HepG2 (cell line): ENCODE data around the gene CACNA2D3. TPM values are rescaled to one million over a fixed set of nuclear protein-coding genes. Genes with fewer than 3 reads are reported as not detected.

ENCODE experiments used
- ATAC-seq: fragments of 200-7000 bp; cut with Tn5 transposase; 3 replicates; pipeline ENCODE4 v1.9.1; 2020; ENCODE audit warnings: mild to moderate bottlenecking, moderate library complexity
- BruUV-seq: library from RNA; stranded (reverse); fragments of 400-500 nt; replicated peaks from 2 replicates; lab custom pipeline; 2021; lab: Mats Ljungman, UMichigan
- CTCF ChIA-PET: fragments of 300-600 bp; formaldehyde crosslinking; extraction: SDS; loops from one replicate; lab custom pipeline; 2021; ENCODE audit warnings: low total read pairs, inconsistent platforms, low intra/inter-chr PET ratio; lab: Yijun Ruan, JAX
- POLR2A ChIA-PET: fragments of 350-600 bp; sonication (Branson Sonifier 250); formaldehyde crosslinking; loops from one replicate; lab custom pipeline; 2020; ENCODE audit warnings: antibody characterized with exemption, inconsistent platforms; lab: Yijun Ruan, JAX
- DNase-seq: peaks from one replicate; pipeline ENCODE4 v3.0.0-alpha.2; 2015; ENCODE audit warnings: low spot score
- FAIRE-seq: peaks from 3 replicates; lab custom pipeline; 2011; peaks lifted over from hg19 to GRCh38; lab: Jason Lieb, UNC
- H2AFZ ChIP-seq: one replicate; pipeline ENCODE4 v1.6.1; 2011; ENCODE audit warnings: low read length, inconsistent platforms
- H3K27ac ChIP-seq: fragments of 300-600 bp; 3 replicates; pipeline ENCODE4 v1.8.0; 2011; ENCODE audit warnings: mixed run types, mild to moderate bottlenecking, mixed read lengths, low read length, inconsistent platforms; ENCODE audit not compliant: insufficient read depth; ENCODE audit errors: extremely low read length
- H3K27me3 ChIP-seq, 2 experiments: fragments of 200-600 bp in 1 of 2; 2 replicates in 1 of 2; 3 replicates in 1 of 2; pipeline versions ENCODE4 v1.6.0 to v1.8.0; 2011; ENCODE audit warnings: low read length in 2 of 2, mild to moderate bottlenecking in 2 of 2, moderate library complexity in 2 of 2, inconsistent platforms in 1 of 2; ENCODE audit not compliant: insufficient read depth in 2 of 2, control insufficient read depth in 1 of 2
- H3K36me3 ChIP-seq, 2 experiments: fragments of 200-600 bp in 1 of 2; replicated peaks in 1 of 2; 2 replicates in 1 of 2; 3 replicates in 1 of 2; pipeline versions ENCODE4 v1.5.1 to v1.8.0; 2011; ENCODE audit warnings: low read length in 2 of 2, inconsistent platforms in 1 of 2; ENCODE audit not compliant: insufficient read depth in 2 of 2, control insufficient read depth in 1 of 2
- H3K4me1 ChIP-seq: 2 replicates; pipeline ENCODE4 v1.5.1; 2012; ENCODE audit warnings: low read length, inconsistent platforms; ENCODE audit not compliant: insufficient read depth
- H3K4me2 ChIP-seq: 2 replicates; pipeline ENCODE4 v1.6.0; 2011; ENCODE audit warnings: low read depth, low read length, inconsistent platforms
- H3K4me3 ChIP-seq, 3 experiments: fragments of 200-600 bp in 1 of 3; sonication (generic), shearing (Covaris generic) in 1 of 3; replicated peaks in 1 of 3; 2 replicates each; pipeline ENCODE4 v1.5.1; 2011 to 2016; ENCODE audit warnings: low read length in 3 of 3, inconsistent platforms in 2 of 3, low read depth in 2 of 3, mild to moderate bottlenecking in 2 of 3, control low read depth in 1 of 3, mixed read lengths in 1 of 3; ENCODE audit not compliant: insufficient read depth in 1 of 3
- H3K79me2 ChIP-seq: one replicate; pipeline ENCODE4 v1.6.1; 2011; ENCODE audit warnings: low read length, inconsistent platforms; ENCODE audit not compliant: insufficient read depth
- H3K9ac ChIP-seq: 2 replicates; pipeline ENCODE4 v1.6.0; 2011; ENCODE audit warnings: mild to moderate bottlenecking, low read depth, low read length, inconsistent platforms; ENCODE audit not compliant: insufficient read depth
- H3K9me3 ChIP-seq: 2 replicates; pipeline ENCODE4 v1.5.1; 2012; ENCODE audit warnings: mild to moderate bottlenecking, low read length
- H4K20me1 ChIP-seq: 2 replicates; pipeline ENCODE4 v1.6.0; 2011; ENCODE audit warnings: inconsistent platforms, mild to moderate bottlenecking, low read length, moderate library complexity; ENCODE audit not compliant: insufficient read depth
- EED ChIP-seq: sonication (generic); formaldehyde crosslinking; IDR thresholded peaks from 2 replicates; pipeline ENCODE4 v1.5.0; 2020; ENCODE audit warnings: mild to moderate bottlenecking, missing genetic modification reagents
- IRX3 ChIP-seq: sonication (generic); formaldehyde crosslinking; IDR thresholded peaks from 2 replicates; pipeline ENCODE4 v1.8.1; 2023; ENCODE audit warnings: mild to moderate bottlenecking, low read depth, missing genetic modification reagents, borderline replicate concordance
- REL ChIP-seq: sonication (generic); formaldehyde crosslinking; conservative IDR thresholded peaks from 2 replicates; pipeline ENCODE4 v1.8.0; 2022; ENCODE audit warnings: mild to moderate bottlenecking, missing genetic modification reagents, moderate library complexity
- SETDB1 ChIP-seq: sonication (generic); formaldehyde crosslinking; IDR thresholded peaks from 2 replicates; pipeline ENCODE4 v1.5.1; 2020; ENCODE audit warnings: missing genetic modification reagents, mild to moderate bottlenecking, borderline replicate concordance
- ZFP36L2 ChIP-seq: sonication (generic); formaldehyde crosslinking; IDR thresholded peaks from 2 replicates; pipeline ENCODE4 v1.4.0; 2020; ENCODE audit warnings: missing genetic modification reagents
- ZNF292 ChIP-seq: sonication (generic); formaldehyde crosslinking; IDR thresholded peaks from 2 replicates; pipeline ENCODE4 v1.8.1; 2022; ENCODE audit warnings: mild to moderate bottlenecking, low read depth, missing genetic modification reagents, borderline replicate concordance
- WGBS: methylation state at CpG from one replicate; pipeline ENCODE4 v1.1.6; 2017; ENCODE audit warnings: low lambda C conversion rate; 5-methylcytosine and 5-hydroxymethylcytosine counted together
- in situ Hi-C: cut with HindIII; loops from 2 replicates; pipeline ENCODE4 v1.10.0; 2017; ENCODE audit warnings: low pct_unique_long_range_greater_than_20kb; ENCODE audit not compliant: extremely low pct_ligation_motif_present
- intact Hi-C: fragments of 100-400 bp; cut with micrococcal nuclease; formaldehyde crosslinking; loops from one replicate; pipeline ENCODE4 v1.10.0; 2022; ENCODE audit not compliant: unreplicated experiment
- polyA plus RNA-seq, 8 experiments: library from polyadenylated mRNA; depleted of rRNA in 3 of 8; stranded (reverse) in 7 of 8; unstranded in 1 of 8; fragments of >200 nt; fragmentation: Illumina TruSeq in 4 of 8; extraction: Trizol in 4 of 8; gene quantifications; 2 replicates each; pipeline versions ENCODE4 v1.2.1 to v1.2.3, GENCODE V29; 2011 to 2016; ENCODE audit warnings: low read depth in 4 of 8, missing spikeins in 1 of 8, mixed read lengths in 1 of 8; ENCODE audit not compliant: insufficient read depth in 1 of 8
- total RNA-seq, 5 experiments: library from RNA; depleted of rRNA; stranded (reverse); fragments of >200 nt; fragmentation: Illumina TruSeq; extraction: Trizol; gene quantifications; 2 replicates each; pipeline ENCODE4 v1.2.3, GENCODE V29; 2016; ENCODE audit warnings: low read depth in 1 of 5
- TF ChIP-seq, protein P1 (sequence below): IDR thresholded peaks from 2 replicates; pipeline ENCODE4 v1.6.1; 2012; ENCODE audit warnings: inconsistent platforms

CACNA2D3 gene
- total and polyA plus RNA-seq, 2 of the 13 experiments (the other 11 are each of a cell fraction or from before 2014, with no cell fraction given) = not detected

- Histone ChIP-seq H3K36me3 (no peaks in the 10 kb centered on the region), H3K27me3 (no peaks in the 10 kb centered on the region), H3K9ac (no peak overlapping the region), H4K20me1 (no peaks in the 10 kb centered on the region), H3K4me3 (no peak overlapping the region), H3K9me3 (no peaks in the 10 kb centered on the region), H2AFZ (no peak overlapping the region), H3K27ac (no peak overlapping the region), H3K4me2 (no peak overlapping the region), H3K4me1 (0 out of 2 replicates have a peak, but pooled peaks cover 8% of the 10 kb centered on the region), H3K79me2 (no peaks in the 10 kb centered on the region)
- in situ Hi-C loops = no loop called here
- FAIRE-seq = no peak
- WGBS = 15% methylated on average over 4 of the region's 4 CpGs
- ATAC-seq = no peak
- no TSS peak for BruUV-seq
- no peak for TF ChIP-seq SETDB1 (CRISPR knock-in tag)
- no peak for TF ChIP-seq EED (CRISPR knock-in tag)
- TF ChIP-seq ZNF292 = no peak
- no peak for TF ChIP-seq ZFP36L2 (CRISPR knock-in tag)
- TF ChIP-seq REL = no peak
- intact Hi-C loops = no loop called here
- CTCF ChIA-PET = no interaction called here
- POLR2A ChIA-PET = no interaction called here
- DNase-seq = no peak
Measured at GRCh38 chr3:54240309-54240708, 118.0 kb downstream of the CACNA2D3 start.

DNA sequence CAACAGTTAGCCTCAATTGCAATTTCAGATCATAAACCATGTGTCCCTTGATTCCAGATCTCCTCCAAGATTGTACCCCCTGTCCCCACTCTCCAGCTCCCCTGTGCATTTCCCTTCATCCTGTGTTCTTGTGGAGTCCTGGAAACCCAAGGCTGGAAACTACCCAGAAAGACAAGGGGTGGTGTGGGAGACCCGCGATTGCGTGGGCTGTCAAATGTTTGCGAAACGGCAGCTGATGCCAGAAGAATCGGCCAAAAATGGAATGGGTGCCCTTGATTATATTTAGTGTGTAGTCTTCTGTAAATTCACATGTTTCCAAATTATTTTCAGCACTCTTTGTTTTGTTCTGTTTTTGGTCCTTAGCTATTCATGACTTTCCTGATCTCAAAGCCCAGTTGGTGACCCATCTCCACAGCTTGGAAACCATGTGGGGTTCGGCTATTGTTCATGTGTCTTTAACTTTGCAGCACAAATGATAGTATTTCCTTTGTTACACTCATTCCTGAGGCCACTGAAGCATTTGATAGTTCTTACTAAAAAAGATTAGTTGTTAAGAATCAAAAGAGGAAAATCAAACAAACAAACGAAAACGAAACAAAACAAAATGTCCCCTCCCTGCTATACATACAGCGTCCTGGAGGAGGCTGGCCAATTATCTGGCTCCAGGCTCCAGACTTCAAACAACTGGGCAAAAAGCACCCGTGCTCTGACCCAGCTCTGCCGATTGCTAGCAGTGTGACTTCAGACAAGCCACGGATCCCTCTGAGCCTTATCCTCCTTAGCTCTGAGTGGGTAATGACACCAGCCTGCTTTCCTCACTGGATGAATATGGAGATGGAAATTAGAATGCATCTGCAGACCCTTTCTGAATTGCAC lies 120.9 kb downstream of the CACNA2D3 start:
- in situ Hi-C loops = no loop called here
- Histone ChIP-seq H3K4me1 (0 out of 2 replicates have a peak, but pooled peaks cover 8% of the 10 kb centered on the region), H3K27ac (no peak overlapping the region), H3K79me2 (no peaks in the 10 kb centered on the region), H2AFZ (peak overlapping the region; percentile 78), H3K27me3 (no peaks in the 10 kb centered on the region), H3K36me3 (no peaks in the 10 kb centered on the region), H4K20me1 (no peaks in the 10 kb centered on the region), H3K4me2 (peak overlapping the region; percentile 67), H3K9me3 (no peaks in the 10 kb centered on the region), H3K9ac (no peak overlapping the region), H3K4me3 (peak overlapping the region; percentile 28 to 60 (median 47); a peak in 5 of 6 replicates)
- ATAC-seq = peak; percentile 96
- ChIA-PET CTCF (no interaction called here), POLR2A (no interaction called here)
- peak; percentile 32 for FAIRE-seq
- WGBS = 20% methylated on average over 13 of the region's 13 CpGs
- TF ChIP-seq, protein P1, sequence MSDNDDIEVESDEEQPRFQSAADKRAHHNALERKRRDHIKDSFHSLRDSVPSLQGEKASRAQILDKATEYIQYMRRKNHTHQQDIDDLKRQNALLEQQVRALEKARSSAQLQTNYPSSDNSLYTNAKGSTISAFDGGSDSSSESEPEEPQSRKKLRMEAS = 0 out of 2 replicates have a peak, but pooled peaks have one; percentile 24
- no peak for TF ChIP-seq IRX3 (CRISPR knock-in tag)
- no TSS peak for BruUV-seq
- peak; percentile 17 for DNase-seq
- intact Hi-C loops = no loop called here
